ENCODE measurements around the gene FCHSD2. TPM values are rescaled to one million over a fixed set of nuclear protein-coding genes. Genes with fewer than 3 reads are reported as not detected.

FCHSD2 gene
- total and polyA plus RNA-seq, 9 of the 15 experiments (the other 6 are each of a cell fraction or from before 2014, with no cell fraction given): 1.8 to 14.7 (median 6.4) TPM

DNA sequence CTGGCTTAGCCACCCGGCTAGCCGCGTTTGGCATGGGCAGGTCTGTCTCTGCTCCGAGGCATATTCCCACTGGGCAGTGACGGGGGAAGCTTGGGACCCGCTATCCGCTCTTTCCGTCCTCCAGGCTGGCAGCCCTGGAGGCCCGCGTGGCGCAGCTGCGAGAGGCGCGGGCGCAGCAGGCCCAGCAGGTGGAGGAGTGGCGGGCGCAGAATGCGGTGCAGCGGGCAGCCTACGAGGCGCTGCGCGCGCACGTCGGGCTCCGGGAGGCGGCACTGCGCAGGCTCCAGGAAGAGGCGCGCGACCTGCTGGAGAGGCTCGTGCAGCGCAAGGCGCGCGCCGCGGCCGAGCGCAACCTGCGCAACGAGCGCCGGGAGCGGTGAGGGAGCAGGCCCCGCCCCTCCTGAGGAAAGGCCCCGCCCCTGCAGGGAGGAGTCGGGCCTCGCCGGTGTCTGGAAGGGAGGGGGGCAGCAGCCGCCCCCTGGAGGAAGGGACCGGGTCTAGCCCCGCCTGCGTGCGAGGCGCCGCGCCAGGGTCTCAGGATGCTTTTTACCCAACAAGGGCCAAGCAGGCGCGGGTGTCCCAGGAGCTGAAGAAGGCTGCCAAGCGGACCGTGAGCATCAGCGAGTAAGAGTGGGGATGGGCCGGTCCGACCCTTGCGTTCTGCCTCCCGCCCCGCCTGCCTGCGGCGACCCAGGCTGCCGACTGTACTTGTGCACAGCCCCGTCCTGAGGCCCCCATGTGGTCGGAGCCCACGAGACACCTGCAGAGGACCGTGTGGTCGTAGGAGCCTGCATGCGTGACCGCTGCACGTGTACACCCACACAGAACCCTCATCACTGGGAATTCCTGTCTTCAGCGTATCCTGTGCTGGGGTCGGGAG lies 320.0 kb downstream of the FCHSD2 start (continued):
- TF ChIP-seq, protein P1, sequence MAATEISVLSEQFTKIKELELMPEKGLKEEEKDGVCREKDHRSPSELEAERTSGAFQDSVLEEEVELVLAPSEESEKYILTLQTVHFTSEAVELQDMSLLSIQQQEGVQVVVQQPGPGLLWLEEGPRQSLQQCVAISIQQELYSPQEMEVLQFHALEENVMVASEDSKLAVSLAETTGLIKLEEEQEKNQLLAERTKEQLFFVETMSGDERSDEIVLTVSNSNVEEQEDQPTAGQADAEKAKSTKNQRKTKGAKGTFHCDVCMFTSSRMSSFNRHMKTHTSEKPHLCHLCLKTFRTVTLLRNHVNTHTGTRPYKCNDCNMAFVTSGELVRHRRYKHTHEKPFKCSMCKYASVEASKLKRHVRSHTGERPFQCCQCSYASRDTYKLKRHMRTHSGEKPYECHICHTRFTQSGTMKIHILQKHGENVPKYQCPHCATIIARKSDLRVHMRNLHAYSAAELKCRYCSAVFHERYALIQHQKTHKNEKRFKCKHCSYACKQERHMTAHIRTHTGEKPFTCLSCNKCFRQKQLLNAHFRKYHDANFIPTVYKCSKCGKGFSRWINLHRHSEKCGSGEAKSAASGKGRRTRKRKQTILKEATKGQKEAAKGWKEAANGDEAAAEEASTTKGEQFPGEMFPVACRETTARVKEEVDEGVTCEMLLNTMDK (IDR thresholded peaks at IDR 0.05; ENCODE audit: borderline replicate concordance, insufficient read depth, low read depth, low read length, poor library complexity, severe bottlenecking): peak; percentile 25
- TF ChIP-seq ZFX (CRISPR knock-in tag; IDR thresholded peaks at IDR 0.05) (peak; percentile 90), KDM2B (CRISPR knock-in tag; IDR thresholded peaks at IDR 0.05) (no peak), MCM3 (IDR thresholded peaks at IDR 0.05) (no peak), SUPT5H (IDR thresholded peaks at IDR 0.05) (peak; percentile 58), HNRNPK (IDR thresholded peaks at IDR 0.05; ENCODE audit: low read depth, low read length, poor library complexity, severe bottlenecking) (peak; percentile 96), ZBTB7A (IDR thresholded peaks at IDR 0.05; ENCODE audit: borderline replicate concordance, control insufficient read depth, low read depth, low read length) (peak; percentile 71; the same call in 1 of the 2 replicates), ZBTB17 (CRISPR knock-in tag; IDR thresholded peaks at IDR 0.05) (peak; percentile 48; the same call in 1 of the 2 replicates), TCF3 (CRISPR knock-in tag; IDR thresholded peaks at IDR 0.05) (peak; percentile 5; the same call in 1 of the 2 replicates), ZBTB33 (CRISPR knock-in tag; IDR thresholded peaks at IDR 0.05) (peak; percentile 92), SFPQ (IDR thresholded peaks at IDR 0.05; ENCODE audit: low read depth, low read length) (0 out of 2 replicates have a peak, but pooled peaks have one; percentile 45), CBX5 (IDR thresholded peaks at IDR 0.05; ENCODE audit: borderline replicate concordance, low read depth) (no peak), CCNT2 (IDR thresholded peaks at IDR 0.05; ENCODE audit: borderline replicate concordance, extremely low read depth, insufficient read length, low read depth, low read length) (peak; percentile 56), MAX (CRISPR knock-in tag; IDR thresholded peaks at IDR 0.05) (peak; percentile 78), ATF7 (IDR thresholded peaks at IDR 0.05) (peak; percentile 52; the same call in 1 of the 2 replicates), CTBP1 (IDR thresholded peaks at IDR 0.05; ENCODE audit: borderline replicate concordance) (peak; percentile 76), GTF2A2 (tag; IDR thresholded peaks at IDR 0.05) (no peak), ZNF282 (CRISPR knock-in tag; IDR thresholded peaks at IDR 0.05) (0 out of 2 replicates have a peak, but pooled peaks have one; percentile 8)
- TF ChIP-seq, protein P2, sequence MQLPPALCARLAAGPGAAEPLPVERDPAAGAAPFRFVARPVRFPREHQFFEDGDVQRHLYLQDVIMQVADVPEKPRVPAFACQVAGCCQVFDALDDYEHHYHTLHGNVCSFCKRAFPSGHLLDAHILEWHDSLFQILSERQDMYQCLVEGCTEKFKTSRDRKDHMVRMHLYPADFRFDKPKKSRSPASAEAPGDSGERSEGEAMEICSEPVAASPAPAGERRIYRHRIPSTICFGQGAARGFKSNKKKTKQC (CRISPR knock-in tag; IDR thresholded peaks at IDR 0.05): peak; percentile 78; the same call in 1 of the 2 replicates

All from K562 (cell line).